VCaP (cell line): Measurements from ENCODE around the gene UBC.
A peak's percentile ranks its signal among the peaks of the same experiment; 100 is the strongest.

ENCODE experiments used
- H3K27ac ChIP-seq: fragments of 450-650 bp; 2 replicates; pipeline ENCODE4 v1.5.1; 2017
- TF ChIP-seq, protein P1 (sequence below): fragments of 450-650 bp; conservative IDR thresholded peaks from 2 replicates; pipeline ENCODE4 v1.5.1; 2017; ENCODE audit warnings: mild to moderate bottlenecking, moderate library complexity

The UBC gene

GRCh38 chr12:124871297-124871696, 43.2 kb downstream of the UBC start:
- TF ChIP-seq, protein P1, sequence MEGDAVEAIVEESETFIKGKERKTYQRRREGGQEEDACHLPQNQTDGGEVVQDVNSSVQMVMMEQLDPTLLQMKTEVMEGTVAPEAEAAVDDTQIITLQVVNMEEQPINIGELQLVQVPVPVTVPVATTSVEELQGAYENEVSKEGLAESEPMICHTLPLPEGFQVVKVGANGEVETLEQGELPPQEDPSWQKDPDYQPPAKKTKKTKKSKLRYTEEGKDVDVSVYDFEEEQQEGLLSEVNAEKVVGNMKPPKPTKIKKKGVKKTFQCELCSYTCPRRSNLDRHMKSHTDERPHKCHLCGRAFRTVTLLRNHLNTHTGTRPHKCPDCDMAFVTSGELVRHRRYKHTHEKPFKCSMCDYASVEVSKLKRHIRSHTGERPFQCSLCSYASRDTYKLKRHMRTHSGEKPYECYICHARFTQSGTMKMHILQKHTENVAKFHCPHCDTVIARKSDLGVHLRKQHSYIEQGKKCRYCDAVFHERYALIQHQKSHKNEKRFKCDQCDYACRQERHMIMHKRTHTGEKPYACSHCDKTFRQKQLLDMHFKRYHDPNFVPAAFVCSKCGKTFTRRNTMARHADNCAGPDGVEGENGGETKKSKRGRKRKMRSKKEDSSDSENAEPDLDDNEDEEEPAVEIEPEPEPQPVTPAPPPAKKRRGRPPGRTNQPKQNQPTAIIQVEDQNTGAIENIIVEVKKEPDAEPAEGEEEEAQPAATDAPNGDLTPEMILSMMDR, result no peak
- no peak overlapping the region for H3K27ac ChIP-seq

- TF ChIP-seq, protein P1, result no peak
- H3K27ac ChIP-seq, result no peak overlapping the region
These were observed 43.9 kb downstream of the UBC start for GRCh38 chr12:124870515-124870914.

GRCh38 chr12:124869059-124869665, 45.3 kb downstream of the UBC start:
- no peak overlapping the region for H3K27ac ChIP-seq
- TF ChIP-seq, protein P1, result no peak

- TF ChIP-seq, protein P1, result no peak
- H3K27ac ChIP-seq, result no peak overlapping the region
These were observed 46.0 kb downstream of the UBC start for GRCh38 chr12:124868252-124869058.

DNA sequence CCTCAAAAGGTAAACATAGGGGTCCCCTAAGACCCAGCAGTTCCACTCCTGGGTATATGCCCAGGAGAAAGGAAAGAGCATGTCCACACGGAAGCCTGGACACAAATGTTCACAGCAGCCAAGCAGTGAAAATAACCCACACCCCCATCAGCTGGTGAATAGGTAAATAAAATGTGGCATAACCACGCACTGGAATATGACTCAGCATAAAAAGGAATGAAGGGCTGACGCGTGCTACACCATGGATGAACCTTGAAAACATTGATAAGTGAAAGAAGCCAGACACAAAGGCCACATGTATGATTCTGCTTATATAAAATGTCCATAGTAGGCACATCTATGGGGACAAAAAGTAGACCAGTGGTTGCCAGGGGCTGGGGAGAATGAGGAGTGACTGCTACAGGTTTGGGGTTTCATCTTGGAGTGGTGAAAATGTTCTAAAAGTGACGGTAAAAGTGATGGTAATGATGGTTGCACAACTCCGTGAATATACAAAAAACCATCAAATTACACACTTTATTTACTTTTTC, 47.0 kb downstream of the UBC start:
- TF ChIP-seq, protein P1, result no peak
- H3K27ac ChIP-seq, result no peak overlapping the region

- TF ChIP-seq, protein P1, result no peak
These were observed 47.5 kb downstream of the UBC start for GRCh38 chr12:124866883-124867400.

GRCh38 chr12:124866195-124866882, 48.1 kb downstream of the UBC start:
- peak overlapping the region; percentile 74 for H3K27ac ChIP-seq
- TF ChIP-seq, protein P1, result no peak

More at GRCh38 chr12:124866883-124867400, 47.5 kb downstream of the UBC start:
- H3K27ac ChIP-seq, result no peak overlapping the region
